Neural cell (in vitro differentiated cells): ENCODE results near the gene TSEN34.

ENCODE experiments used
- CTCF ChIP-seq: fragments of 450-650 bp; IDR thresholded peaks from 2 replicates; pipeline ENCODE4 v1.5.1; 2014; ENCODE audit warnings: antibody characterized with exemption, mild to moderate bottlenecking, moderate library complexity; ENCODE audit not compliant: poor library complexity, severe bottlenecking
- EZH2 ChIP-seq: fragments of 200-600, 300-800 bp; shearing (Covaris generic), sonication (generic); IDR thresholded peaks from 2 replicates; pipeline ENCODE4 v1.6.1; 2014; ENCODE audit warnings: antibody characterized with exemption, low read length, borderline replicate concordance, mild to moderate bottlenecking; ENCODE audit not compliant: insufficient read depth, poor library complexity, severe bottlenecking
- MXI1 ChIP-seq: fragments of 450-650 bp; conservative IDR thresholded peaks from 2 replicates; pipeline ENCODE4 v1.6.1; 2014; ENCODE audit warnings: antibody characterized with exemption, mild to moderate bottlenecking; ENCODE audit not compliant: poor library complexity, severe bottlenecking
- POLR2AphosphoS5 ChIP-seq: IDR thresholded peaks from 2 replicates; pipeline ENCODE4 v1.6.1; 2012
- RAD21 ChIP-seq: fragments of 450-650 bp; conservative IDR thresholded peaks from 2 replicates; pipeline ENCODE4 v1.6.1; 2014; ENCODE audit warnings: antibody characterized with exemption, mild to moderate bottlenecking, moderate library complexity
- TF ChIP-seq, protein P1 (sequence below): IDR thresholded peaks from 2 replicates; pipeline ENCODE4 v1.6.1; 2012; ENCODE audit warnings: borderline replicate concordance

GRCh38 chr19:54172471-54173358, 18.4 kb upstream of the TSEN34 start, which contains the start of gene TMC4:
- TF ChIP-seq CTCF (no peak), EZH2 (no peak), POLR2AphosphoS5 (no peak), RAD21 (no peak), MXI1 (no peak)
- TF ChIP-seq, protein P1, sequence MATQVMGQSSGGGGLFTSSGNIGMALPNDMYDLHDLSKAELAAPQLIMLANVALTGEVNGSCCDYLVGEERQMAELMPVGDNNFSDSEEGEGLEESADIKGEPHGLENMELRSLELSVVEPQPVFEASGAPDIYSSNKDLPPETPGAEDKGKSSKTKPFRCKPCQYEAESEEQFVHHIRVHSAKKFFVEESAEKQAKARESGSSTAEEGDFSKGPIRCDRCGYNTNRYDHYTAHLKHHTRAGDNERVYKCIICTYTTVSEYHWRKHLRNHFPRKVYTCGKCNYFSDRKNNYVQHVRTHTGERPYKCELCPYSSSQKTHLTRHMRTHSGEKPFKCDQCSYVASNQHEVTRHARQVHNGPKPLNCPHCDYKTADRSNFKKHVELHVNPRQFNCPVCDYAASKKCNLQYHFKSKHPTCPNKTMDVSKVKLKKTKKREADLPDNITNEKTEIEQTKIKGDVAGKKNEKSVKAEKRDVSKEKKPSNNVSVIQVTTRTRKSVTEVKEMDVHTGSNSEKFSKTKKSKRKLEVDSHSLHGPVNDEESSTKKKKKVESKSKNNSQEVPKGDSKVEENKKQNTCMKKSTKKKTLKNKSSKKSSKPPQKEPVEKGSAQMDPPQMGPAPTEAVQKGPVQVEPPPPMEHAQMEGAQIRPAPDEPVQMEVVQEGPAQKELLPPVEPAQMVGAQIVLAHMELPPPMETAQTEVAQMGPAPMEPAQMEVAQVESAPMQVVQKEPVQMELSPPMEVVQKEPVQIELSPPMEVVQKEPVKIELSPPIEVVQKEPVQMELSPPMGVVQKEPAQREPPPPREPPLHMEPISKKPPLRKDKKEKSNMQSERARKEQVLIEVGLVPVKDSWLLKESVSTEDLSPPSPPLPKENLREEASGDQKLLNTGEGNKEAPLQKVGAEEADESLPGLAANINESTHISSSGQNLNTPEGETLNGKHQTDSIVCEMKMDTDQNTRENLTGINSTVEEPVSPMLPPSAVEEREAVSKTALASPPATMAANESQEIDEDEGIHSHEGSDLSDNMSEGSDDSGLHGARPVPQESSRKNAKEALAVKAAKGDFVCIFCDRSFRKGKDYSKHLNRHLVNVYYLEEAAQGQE: no peak
